GM23338 (cell line): ENCODE results near the gene SMAD9. TPM values are rescaled to one million over a fixed set of nuclear protein-coding genes. Genes with fewer than 3 reads are reported as not detected.
A peak's percentile ranks its signal among the peaks of the same experiment; 100 is the strongest.
"Not testable (repeated sequence)": the region's sequence is repeated elsewhere in the genome, so short reads cannot be mapped to it uniquely, and the experiment has no call there.

Source experiments
- ATAC-seq: fragments of 200-7000 bp; cut with Tn5 transposase; 3 replicates; pipeline ENCODE4 v1.9.1; 2020
- DNase-seq: peaks from one replicate; pipeline ENCODE4 v3.0.0-alpha.2; 2015; ENCODE audit warnings: low spot score
- H2AFZ ChIP-seq: fragments of 200-600 bp; sonication (generic); 2 replicates; pipeline ENCODE4 v1.8.0; 2016; ENCODE audit warnings: antibody characterized with exemption, mild to moderate bottlenecking, moderate library complexity
- H3F3A ChIP-seq: fragments of 200-600 bp; sonication (generic); replicated peaks from 2 replicates; pipeline ENCODE4 v1.8.0; 2017; ENCODE audit warnings: antibody characterized with exemption, mixed run types, low read depth
- H3K27ac ChIP-seq: fragments of 200-600 bp; sonication (generic); 2 replicates; pipeline ENCODE4 v1.6.1; 2016; ENCODE audit warnings: low read depth
- H3K27me3 ChIP-seq: fragments of 200-600 bp; sonication (generic); 2 replicates; pipeline ENCODE4 v1.8.0; 2016; ENCODE audit warnings: mild to moderate bottlenecking, mixed run types, moderate library complexity; ENCODE audit not compliant: insufficient read depth
- H3K36me3 ChIP-seq: fragments of 200-600 bp; sonication (generic); 2 replicates; pipeline ENCODE4 v1.8.0; 2016; ENCODE audit warnings: mild to moderate bottlenecking; ENCODE audit not compliant: insufficient read depth
- H3K4me1 ChIP-seq: fragments of 200-600 bp; sonication (generic); 2 replicates; pipeline ENCODE4 v1.8.0; 2016; ENCODE audit warnings: mild to moderate bottlenecking, moderate library complexity; ENCODE audit not compliant: insufficient read depth
- H3K4me2 ChIP-seq: fragments of 200-600 bp; sonication (generic); 2 replicates; pipeline ENCODE4 v1.7.1; 2017; ENCODE audit warnings: mixed run types
- H3K4me3 ChIP-seq: fragments of 200-600 bp; sonication (generic); 2 replicates; pipeline ENCODE4 v1.6.1; 2016; ENCODE audit warnings: mixed run types
- H3K79me2 ChIP-seq: fragments of 200-600 bp; sonication (generic); replicated peaks from 2 replicates; pipeline ENCODE4 v1.8.0; 2017; ENCODE audit warnings: mild to moderate bottlenecking; ENCODE audit not compliant: insufficient read depth
- H3K9me2 ChIP-seq: fragments of 200-600 bp; sonication (generic); 2 replicates; pipeline ENCODE4 v1.8.0; 2017; ENCODE audit not compliant: insufficient read depth
- H4K20me1 ChIP-seq: fragments of 200-600 bp; sonication (generic); replicated peaks from 2 replicates; pipeline ENCODE4 v1.8.0; 2017; ENCODE audit warnings: mild to moderate bottlenecking; ENCODE audit not compliant: insufficient read depth
- H3K27ac Mint-ChIP-seq: 2 replicates; pipeline ENCODE4 v1.8.0; 2020; ENCODE audit warnings: inconsistent platforms, mild to moderate bottlenecking, moderate library complexity, mixed read lengths
- H3K27me3 Mint-ChIP-seq: 3 replicates; pipeline ENCODE4 v1.8.0; 2022; ENCODE audit warnings: low read depth, mild to moderate bottlenecking, moderate library complexity, mixed read lengths, inconsistent platforms; ENCODE audit not compliant: insufficient read depth, poor library complexity
- H3K36me3 Mint-ChIP-seq: 3 replicates; pipeline ENCODE4 v1.8.0; 2021; ENCODE audit warnings: low read depth, mild to moderate bottlenecking, inconsistent platforms, moderate library complexity, mixed read lengths
- H3K4me1 Mint-ChIP-seq: 3 replicates; pipeline ENCODE4 v1.8.0; 2020; ENCODE audit warnings: mild to moderate bottlenecking, inconsistent platforms, mixed read lengths
- H3K4me3 Mint-ChIP-seq: 3 replicates; pipeline ENCODE4 v1.8.0; 2021; ENCODE audit warnings: moderate library complexity, mild to moderate bottlenecking, inconsistent platforms, mixed read lengths
- H3K9me3 Mint-ChIP-seq: 3 replicates; pipeline ENCODE4 v1.8.0; 2020; ENCODE audit warnings: moderate library complexity, mild to moderate bottlenecking, inconsistent platforms, mixed read lengths
- CREB1 ChIP-seq: fragments of 250-450 bp; sonication (Bioruptor Pico); IDR thresholded peaks from 2 replicates; pipeline ENCODE4 v1.5.0; 2020; ENCODE audit warnings: low read depth, mild to moderate bottlenecking, moderate library complexity
- EZH2 ChIP-seq: fragments of 200-600 bp; sonication (generic); IDR thresholded peaks from one replicate; pipeline ENCODE4 v1.8.0; 2017; ENCODE audit warnings: antibody characterized with exemption, mild to moderate bottlenecking, low read depth; ENCODE audit not compliant: unreplicated experiment
- REST ChIP-seq: IDR thresholded peaks from one replicate; pipeline ENCODE4 v1.6.1; 2018; ENCODE audit warnings: antibody characterized with exemption; ENCODE audit not compliant: unreplicated experiment
- ZNF331 ChIP-seq: fragments of 250-450 bp; sonication (Bioruptor Pico); IDR thresholded peaks from 2 replicates; pipeline ENCODE4 v1.5.0; 2020; ENCODE audit warnings: low read depth, mild to moderate bottlenecking, moderate library complexity
- ZNF462 ChIP-seq: fragments of 250-450 bp; sonication (Bioruptor Pico); IDR thresholded peaks from 2 replicates; pipeline ENCODE4 v1.5.0; 2020; ENCODE audit warnings: mild to moderate bottlenecking, moderate library complexity
- polyA plus RNA-seq: library from polyadenylated mRNA; unstranded; fragments of >200 nt; fragmentation: Nextera tagmentation; extraction: Ambion mirVana; gene quantifications from 2 replicates; pipeline ENCODE4 v1.2.1, GENCODE V29; 2016
- total RNA-seq: library from RNA; depleted of rRNA; stranded (reverse); fragments of >200 nt; shearing (Covaris generic); gene quantifications from 2 replicates; pipeline ENCODE4 v1.2.3, GENCODE V29; 2014

Gene SMAD9
- total and polyA plus RNA-seq, 2 experiments from 2014 or later: 0.95 to 1.3 TPM

GRCh38 chr13:36883824-36884223, 36.2 kb downstream of the SMAD9 start:
- H3K27me3 Mint-ChIP-seq: no peaks in the 10 kb centered on the region
- H3K27me3 ChIP-seq: no peaks in the 10 kb centered on the region
- peaks cover 17% of the 10 kb centered on the region for H3K4me1 Mint-ChIP-seq
- DNase-seq (no peak), ATAC-seq (no peak)
- H3K4me3 Mint-ChIP-seq: no peak overlapping the region
- no peaks in the 10 kb centered on the region for H3F3A ChIP-seq
- no peaks in the 10 kb centered on the region for H3K9me2 ChIP-seq
- H3K27ac Mint-ChIP-seq: 0 out of 2 replicates have a peak overlapping the region, but pooled peaks have one; percentile 56
- no peak for TF ChIP-seq ZNF331
- H3K4me3 ChIP-seq: no peak overlapping the region
- H3K27ac ChIP-seq: no peak overlapping the region
- H3K9me3 Mint-ChIP-seq: no peaks in the 10 kb centered on the region
- no peak overlapping the region for H2AFZ ChIP-seq
- H4K20me1 ChIP-seq: no peaks in the 10 kb centered on the region
- no peak overlapping the region for H3K4me2 ChIP-seq
- no peaks in the 10 kb centered on the region for H3K79me2 ChIP-seq
- no peaks in the 10 kb centered on the region; the same call in 2 of the 3 replicates for H3K36me3 Mint-ChIP-seq
- H3K36me3 ChIP-seq: no peaks in the 10 kb centered on the region
- peaks cover 10% of the 10 kb centered on the region for H3K4me1 ChIP-seq

GRCh38 chr13:36883392-36883791, 36.6 kb downstream of the SMAD9 start:
- not testable (repeated sequence) for H3K9me2 ChIP-seq, ATAC-seq, H3K4me3 Mint-ChIP-seq, DNase-seq, H3K4me2 ChIP-seq, H3K4me3 ChIP-seq, H3K27ac ChIP-seq, H3K79me2 ChIP-seq, H3K4me1 ChIP-seq, H3K9me3 Mint-ChIP-seq, H3K27ac Mint-ChIP-seq, H3K36me3 Mint-ChIP-seq, H3F3A ChIP-seq, H3K36me3 ChIP-seq, H3K27me3 ChIP-seq, H3K27me3 Mint-ChIP-seq, H4K20me1 ChIP-seq
- peaks cover 13% of the 10 kb centered on the region for H3K4me1 Mint-ChIP-seq
- peak overlapping the region; percentile 66 for H2AFZ ChIP-seq

GRCh38 chr13:36882829-36883390, 37.1 kb downstream of the SMAD9 start:
- no peaks in the 10 kb centered on the region for H3K9me2 ChIP-seq
- no peaks in the 10 kb centered on the region for H4K20me1 ChIP-seq
- no peak overlapping the region for H3K4me3 Mint-ChIP-seq
- H3K36me3 Mint-ChIP-seq: no peaks in the 10 kb centered on the region; the same call in 2 of the 3 replicates
- H3K79me2 ChIP-seq: no peaks in the 10 kb centered on the region
- H3K4me3 ChIP-seq: no peak overlapping the region
- H3K9me3 Mint-ChIP-seq: no peaks in the 10 kb centered on the region
- no peak for ATAC-seq
- H3K27me3 Mint-ChIP-seq: no peaks in the 10 kb centered on the region
- no peak overlapping the region for H3K27ac Mint-ChIP-seq
- H3K4me1 Mint-ChIP-seq: peaks cover 9% of the 10 kb centered on the region
- H3K4me1 ChIP-seq: peaks cover 4% of the 10 kb centered on the region
- H2AFZ ChIP-seq: peak overlapping the region; percentile 66
- H3K4me2 ChIP-seq: no peak overlapping the region
- no peaks in the 10 kb centered on the region for H3K36me3 ChIP-seq
- DNase-seq: no peak
- H3F3A ChIP-seq: no peaks in the 10 kb centered on the region
- H3K27me3 ChIP-seq: no peaks in the 10 kb centered on the region
- TF ChIP-seq ZNF462 (no peak), EZH2 (no peak), REST (no peak), CREB1 (no peak)
- no peak overlapping the region for H3K27ac ChIP-seq
